Measurements from ENCODE around the gene CCM2L.

CCM2L gene

DNA sequence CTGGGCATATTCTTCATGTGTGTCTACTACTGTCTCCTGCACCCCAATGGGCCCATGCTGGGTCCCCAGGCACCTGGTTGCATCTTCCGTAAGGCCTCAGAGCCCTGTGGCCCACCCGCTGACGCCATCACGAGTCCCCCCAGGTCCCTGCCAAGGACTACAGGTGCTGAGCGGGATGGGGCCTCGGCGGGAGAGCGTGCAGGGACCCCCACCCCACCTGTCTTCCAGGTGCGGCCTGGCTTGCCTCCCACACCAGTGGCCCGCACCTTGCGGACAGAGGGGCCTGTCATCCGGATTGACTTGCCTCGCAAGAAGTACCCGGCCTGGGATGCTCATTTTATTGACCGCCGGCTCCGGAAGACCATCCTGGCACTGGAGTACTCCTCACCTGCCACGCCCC lies 13.2 kb upstream of the CCM2L start:
- DNase-seq = no peak

DNA sequence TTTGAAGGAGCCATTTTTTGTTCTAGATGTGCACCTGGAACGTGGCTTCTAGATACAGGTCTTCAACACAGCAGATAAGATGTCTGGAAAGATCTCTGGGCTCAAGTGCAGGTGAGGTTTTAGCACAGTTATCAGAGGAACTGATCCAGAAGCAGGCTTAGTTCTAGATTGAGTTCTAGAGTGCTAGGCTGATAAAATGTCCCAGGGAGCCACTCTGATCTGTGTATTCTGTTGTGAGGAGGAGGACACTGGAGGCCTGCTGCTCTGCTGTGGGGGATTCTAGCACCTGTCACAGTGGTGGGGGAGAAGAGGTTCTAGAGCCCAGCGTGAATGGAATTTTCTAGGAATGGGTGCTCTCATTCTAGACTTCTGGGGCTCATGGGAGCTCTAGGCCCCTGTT lies 12.0 kb upstream of the CCM2L start:
- no peak for DNase-seq

DNA sequence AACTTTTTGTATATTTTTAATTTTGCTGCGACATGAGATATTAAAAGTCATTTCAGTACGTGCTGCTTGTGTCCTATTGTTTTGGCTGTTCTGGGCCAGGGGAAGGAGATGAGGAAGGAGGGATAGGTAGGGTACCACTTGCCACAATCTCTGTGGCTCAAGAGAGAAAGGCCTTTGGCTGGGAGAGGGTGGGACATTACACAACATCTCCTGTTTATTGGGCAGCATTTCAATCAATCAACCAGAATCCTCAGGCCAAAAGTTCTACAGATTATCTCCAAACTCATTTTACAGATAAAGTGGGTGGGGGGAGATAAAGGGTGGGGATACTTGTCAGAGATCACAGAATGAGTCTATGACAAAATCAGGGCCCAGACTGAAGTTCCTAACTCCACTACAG lies 6.9 kb upstream of the CCM2L start:
- DNase-seq = no peak

DNA sequence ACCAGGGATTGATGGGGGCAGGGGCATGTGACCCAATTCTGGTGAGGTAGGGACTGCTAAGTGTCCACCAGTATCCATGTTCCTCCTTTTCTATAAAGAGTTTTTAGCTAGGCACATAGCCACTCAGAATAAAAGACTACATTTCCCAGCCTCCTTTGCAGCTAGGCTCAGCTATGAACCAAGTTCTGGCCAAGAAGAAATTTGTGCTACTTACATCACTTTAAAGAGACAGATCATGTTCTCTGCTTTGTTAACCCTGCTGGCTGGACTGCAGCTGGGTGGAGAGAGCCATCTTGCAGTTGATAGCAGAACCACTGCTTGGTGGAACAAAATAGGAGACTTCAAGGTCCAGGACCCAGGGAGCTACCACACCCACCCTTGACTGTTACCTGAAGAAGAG lies 5.3 kb upstream of the CCM2L start:
- DNase-seq = no peak

DNA sequence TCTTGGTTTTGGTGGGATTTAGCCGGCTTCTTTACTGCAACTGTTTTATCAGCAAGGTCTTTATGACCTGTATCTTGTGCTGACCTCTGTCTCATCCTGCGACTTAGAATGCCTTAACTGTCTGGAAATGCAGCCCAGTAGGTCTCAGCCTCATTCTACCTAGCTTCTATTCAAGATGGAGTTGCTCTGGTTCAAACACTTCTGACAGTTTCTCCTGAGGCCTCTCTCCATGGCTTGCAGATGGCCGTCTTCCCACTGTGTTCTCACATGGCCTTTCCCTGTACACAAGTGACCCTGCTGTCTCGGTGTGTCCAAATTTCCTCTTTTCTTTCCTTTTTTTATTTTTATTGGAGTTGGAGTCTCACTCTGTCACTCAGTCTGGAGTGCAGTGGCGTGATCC lies 4.2 kb upstream of the CCM2L start:
- no peak for DNase-seq

DNA sequence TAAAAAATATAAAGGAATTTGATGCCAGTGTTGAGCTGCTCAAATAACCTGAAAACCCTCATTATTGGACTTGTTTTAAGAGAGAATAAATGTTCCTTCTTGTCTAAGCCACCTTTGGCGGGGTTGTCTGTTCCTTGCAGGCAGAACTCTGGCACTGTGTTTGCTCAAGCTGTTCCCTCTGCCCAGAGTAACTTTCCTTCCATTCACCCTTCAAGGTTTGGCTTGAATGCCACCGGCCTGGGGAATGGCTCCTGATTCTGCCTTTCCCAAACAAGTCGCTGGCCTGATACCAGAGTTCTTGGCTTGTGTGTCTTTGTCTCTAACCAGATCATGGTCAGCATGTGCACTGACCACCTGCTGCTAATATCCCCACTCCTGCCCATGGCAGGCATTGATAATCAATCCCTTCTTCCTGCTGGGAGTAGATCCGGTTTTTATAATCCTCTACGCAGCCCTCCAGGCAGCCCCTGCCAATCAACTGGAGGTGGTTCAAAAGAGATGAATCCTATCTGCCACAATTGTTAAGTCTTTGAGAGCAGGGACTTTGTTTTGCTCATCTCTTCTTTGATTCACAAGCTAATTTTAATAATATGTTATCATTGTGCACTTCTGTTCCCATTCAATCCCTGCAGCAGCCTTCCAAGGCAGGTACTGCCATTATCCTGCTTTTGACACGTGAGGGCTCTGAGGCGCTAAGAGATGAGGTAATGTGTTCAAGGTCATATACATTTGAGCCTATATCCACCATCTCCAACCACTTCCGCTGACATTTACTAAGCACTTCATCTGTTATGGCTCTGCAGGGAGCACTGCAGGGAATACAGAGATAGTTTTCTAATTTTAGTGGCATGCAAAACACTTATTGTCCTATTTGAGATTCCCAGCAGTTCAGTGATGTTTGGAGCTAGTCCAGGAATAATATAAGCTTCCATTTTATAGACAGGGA lies 3.1 kb upstream of the CCM2L start:
- DNase-seq = no peak

DNA sequence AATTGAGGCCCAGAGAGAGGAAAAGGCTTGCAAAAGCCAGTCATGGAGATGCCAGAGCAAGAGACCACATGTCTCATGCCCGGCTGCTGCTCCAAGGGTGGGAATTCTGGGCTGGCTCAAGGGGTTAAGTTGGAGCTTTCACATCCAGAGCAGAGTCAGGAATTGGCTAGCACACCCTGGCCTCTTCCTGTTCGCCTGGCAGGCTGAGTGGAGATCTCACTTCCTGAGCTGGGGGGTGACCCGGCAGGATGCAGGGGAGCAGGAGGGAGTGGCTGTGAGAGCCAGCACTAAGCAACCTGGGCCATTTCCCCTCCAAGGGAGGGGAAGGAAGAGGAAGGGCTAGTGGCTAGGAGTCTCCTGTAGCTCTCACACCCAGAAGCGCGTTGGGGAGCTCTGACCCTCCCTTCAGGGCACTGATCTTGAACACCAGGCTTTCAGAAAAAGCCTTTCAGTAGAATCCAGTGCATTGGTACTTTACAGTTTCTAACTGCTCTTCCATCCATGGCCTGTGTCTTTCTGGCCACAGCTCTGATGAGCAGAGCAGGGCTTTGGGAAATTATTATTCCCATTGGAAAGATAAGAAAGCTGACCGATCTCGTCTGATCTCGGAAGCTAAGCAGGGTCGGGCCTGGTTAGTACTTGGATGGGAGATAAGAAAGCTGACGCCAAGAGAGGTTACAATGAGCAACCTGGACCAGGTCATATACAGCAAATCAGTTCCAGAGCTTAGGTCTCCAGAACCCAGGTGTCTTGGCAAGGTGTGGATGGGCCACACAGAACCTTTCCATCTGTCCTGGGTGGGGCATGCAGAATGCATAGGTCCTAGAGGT lies 2.2 kb upstream of the CCM2L start:
- no peak for DNase-seq

DNA sequence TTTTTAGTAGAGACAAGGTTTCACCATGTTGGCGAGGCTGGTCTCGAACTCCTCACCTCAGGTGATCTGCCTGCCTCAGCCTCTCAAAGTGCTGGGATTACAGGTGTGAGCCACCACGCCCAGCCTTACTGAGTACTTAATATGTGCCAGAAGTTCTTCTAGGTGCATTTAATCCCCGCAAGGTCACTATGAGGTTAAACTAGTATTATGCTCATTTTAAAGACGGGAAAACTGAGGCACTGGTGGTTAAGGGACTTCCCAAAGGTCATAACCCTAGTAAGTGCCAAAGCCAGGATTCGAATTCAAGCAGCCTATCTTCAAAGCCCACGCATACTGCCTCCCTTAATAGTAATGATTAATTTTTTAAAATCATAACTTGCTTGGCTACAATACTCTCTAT lies 674 bp upstream of the CCM2L start:
- DNase-seq = no peak

DNA sequence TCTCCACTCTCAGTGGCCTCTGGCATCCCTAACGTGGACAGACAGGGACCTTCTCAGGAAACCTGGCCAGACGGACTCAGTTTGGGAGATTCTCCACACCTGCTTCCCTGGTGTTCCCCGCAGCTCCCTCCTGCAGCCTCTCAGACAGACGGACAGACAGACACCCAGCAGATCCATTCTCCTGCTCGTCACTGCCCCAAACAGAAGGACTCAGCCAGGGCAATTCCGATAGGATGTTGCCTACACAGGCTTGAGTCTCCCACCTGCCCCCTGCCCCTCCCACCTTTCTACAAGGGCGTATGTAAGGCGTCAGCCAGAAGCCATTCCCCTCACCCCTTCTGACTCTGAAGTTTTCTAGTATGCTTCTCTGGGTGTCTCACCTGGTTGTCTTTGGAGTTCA lies 428 bp downstream of the CCM2L start:
- no peak for DNase-seq

DNA sequence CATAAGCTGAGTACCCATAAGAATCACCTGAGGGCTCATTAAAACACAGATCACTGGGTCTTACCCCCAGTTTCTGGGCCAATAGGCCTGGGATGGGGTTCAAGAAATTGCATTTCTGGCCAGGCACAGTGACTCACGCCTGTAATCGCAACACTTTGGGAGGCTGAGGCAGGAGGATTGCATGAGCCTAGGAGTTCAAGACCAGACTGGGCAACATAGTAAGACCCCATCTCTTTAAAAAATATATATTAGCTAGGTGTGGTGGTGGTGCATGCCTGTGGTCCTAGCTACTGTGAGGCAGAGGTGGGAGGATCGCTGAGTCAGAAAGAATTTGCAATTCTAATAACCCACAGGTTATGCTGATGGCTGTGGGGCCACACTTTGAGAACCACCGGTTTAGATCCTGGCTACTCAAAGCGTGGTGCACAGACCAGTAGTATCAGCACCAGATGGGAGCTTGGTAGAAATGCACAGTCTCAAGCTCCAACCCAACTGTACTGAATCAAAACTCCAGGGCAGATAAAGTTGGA lies 2.0 kb downstream of the CCM2L start:
- no peak for DNase-seq

DNA sequence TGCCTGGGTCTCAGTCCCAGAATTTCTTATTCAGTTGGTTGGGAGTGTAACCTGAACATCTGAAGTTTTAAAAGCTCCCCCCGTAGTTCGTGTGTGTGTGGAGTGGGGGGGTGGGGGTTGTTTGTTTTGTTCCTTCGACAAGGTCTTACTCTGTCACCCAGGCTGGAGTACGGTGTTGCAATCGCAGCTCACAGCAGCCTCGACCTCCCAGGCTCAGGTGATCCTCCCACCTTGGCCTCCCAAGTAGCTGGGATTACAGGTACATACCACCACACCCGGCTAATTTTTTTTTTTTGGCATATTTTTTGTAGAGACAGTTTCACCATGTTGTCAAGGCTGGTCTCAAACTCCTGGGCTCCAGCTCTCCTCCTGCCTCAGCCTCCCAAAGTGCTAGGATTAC lies 3.1 kb downstream of the CCM2L start:
- DNase-seq = no peak

DNA sequence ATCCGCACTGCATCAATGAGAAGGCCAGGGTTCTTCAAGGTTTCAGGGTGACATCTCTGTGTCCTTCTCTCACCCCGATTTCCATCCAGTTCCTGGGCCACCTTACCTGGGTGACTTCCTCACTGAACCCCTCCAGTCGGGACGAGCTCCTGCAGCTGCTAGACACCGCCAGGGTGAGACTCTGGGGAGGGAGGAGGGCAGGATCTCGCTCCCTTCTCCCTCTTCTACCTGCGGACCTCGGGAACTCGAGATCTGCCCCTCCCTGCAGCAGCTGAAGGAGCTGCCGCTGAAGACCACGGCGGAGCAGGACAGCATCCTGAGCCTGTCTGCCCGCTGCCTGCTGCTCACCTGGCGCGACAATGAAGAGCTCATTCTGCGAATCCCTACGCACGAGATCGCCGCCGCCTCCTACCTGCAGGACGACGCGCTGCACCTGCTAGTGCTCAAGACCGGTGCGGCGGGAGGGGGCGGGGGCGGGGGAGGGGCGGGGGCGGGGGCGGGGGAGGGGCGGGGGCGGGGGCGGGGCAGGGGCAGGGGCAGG lies 7.5 kb downstream of the CCM2L start:
- peak; percentile 42 for DNase-seq

DNA sequence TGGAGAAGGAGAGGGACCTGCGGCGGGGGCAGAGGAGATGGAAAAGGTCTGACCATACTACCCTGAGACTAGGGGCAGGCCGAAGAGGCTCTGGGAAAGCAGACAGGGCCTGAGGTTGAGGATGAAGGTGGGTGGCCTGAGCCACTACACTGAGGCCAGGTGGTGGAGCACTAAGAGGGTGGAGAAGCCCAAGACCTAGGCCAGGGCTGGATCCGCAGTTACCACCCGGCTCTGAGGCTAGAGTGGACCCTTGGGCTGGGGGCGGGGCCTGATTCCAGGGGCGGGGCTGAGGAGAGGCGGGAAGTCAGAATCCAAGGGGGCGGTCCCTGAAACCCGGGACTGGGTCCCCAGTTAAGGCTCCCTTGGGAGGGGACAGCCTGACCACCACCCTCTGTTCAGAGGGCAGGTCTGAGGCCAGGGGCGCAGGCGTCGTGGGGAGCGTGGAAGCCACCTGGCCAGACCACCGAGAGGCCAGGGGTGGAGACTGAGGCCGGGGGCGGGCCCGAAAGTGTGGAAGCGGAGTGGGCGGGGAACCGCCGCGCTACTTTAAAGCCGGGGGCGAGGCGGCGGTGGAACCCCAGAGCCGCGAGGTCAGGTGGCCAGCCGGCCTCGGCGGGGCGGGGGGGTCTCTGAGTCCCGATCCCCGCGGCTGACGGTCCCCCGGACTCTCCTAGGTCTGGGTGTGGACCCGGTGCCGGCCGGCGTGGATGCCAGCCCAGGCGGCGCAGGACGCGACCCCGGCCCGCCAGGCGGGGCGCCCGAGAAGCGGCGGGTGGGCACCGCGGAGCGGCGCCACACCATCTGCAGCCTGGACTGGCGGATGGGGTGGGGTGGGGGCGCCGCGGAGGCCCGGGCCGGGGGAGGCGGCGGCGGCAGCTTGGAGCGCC lies 8.3 kb downstream of the CCM2L start:
- peak; percentile 33 for DNase-seq

DNA sequence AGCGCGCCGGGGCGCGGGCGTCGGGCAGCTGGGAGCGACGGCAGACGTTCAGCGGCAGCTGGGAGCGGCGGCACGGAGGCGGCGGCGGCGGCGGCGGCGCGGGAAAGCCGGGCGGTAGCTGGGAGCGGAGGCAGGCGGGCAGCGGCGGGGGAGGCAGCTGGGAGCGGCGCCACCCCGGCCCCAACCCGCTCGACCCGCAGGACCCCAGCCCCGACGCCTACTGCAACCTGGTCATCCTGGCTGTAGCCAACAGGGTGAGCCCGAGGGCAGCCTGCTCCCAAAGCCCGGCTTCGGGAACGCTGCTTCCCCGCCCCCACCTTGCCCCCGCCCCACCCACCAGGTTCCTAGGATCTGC lies 8.9 kb downstream of the CCM2L start:
- DNase-seq = no peak

DNA sequence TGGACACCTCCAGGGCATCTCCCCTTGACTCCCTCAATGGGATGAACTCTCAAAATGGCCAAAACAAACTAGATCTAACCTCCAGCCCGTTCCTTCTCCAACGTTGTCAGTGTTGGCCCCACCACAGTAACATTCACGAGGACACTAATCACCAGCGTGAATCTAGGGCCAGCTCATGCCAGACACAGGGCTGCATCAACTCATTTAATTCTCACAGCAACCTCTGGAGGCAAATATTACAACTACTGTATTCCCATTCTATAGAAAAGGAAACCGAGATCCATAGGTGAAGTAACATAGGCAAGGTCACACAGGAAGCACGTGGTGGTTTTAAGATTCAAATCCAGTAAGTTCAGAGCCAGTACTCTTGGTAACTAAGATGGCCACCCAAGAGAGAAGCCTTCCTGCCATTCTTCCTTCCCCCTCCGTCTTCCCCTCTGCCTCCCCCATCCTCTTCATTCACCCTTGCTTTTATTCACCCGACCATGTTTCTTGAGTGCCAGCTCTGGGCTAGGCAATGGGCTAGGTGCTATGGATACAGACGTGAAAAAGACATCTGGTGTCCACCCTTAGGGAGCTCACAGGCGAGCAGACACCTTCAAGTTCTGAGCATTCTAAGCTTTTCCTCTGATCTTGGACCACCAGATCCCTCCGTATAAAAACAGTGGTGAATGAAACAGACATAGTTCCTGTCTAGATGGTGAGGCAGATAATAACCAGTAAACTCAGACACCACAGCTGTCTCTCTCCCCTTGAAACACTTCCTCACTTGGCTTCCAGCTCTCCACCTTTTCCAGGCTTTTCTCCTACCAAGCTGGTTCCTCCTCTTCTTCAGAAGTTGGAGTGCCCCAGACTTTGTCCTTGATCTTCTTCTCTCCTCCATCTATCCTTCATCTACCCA lies 9.6 kb downstream of the CCM2L start:
- DNase-seq = no peak

DNA sequence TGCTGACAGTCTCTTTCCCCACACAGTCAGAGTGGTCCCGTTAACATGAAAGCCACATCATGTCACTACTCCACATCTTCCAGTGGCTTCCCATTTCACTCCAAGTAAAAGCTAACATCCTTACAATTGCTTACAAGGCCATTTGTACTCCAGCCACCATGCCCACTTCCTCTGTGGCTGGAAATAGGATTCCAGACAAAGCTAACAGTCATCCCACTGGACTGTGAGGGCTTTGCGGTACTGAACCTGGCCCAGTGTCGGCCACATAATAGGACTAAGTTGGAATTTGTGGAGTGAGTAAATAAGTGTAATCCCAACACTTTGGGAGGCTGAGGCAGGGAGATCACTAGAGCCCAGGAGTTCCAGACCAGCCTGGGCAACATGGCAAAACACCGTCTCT lies 10.9 kb downstream of the CCM2L start:
- DNase-seq = no peak

DNA sequence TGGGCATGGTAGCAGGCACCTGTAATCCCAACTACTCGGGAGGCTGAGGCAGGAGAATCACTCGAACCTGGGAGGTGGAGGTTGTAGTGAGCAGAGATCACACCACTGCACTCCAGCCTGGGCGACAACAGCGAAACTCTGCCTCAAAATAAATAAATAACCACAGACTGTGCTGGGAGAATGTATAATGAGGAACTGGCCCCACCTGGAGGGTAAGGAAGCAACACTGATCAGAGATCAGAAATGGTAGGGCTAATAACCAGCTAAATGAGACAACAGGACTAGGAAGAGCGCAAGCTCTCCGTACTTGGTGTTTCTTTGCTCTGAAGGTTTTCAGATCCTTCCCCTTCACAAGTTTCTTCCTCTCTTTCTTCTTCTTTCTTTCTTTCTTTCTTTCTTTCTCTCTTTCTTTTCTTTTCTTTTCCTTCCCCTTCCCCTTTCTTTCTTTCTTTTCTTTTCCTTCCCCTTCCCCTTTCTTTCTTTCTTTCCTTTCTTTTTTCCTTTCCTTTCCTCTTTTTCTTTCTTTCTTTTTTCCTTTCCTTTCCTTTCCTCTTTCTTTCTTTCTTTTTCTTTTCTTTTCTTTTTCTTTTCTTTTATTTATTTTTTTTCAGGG lies 14.6 kb downstream of the CCM2L start:
- DNase-seq = no peak

DNA sequence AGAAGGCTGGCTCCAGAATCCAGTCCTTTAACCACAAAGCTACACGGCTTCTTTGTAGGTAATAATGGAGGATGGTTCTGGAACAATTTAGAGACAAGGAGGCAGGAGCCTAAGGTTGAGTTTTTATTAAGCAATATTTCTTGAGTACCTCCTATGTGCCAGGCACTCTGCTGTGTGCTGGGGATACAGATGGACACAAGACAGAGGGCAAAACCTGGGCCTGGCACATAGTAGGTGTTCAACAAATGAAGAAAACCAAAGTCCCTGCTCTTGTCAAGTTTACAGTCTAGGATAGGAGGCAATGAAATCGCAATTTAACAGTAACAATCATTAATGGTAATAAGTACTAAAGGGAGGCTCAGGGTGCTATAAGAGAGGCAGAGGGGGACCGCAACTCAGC lies 17.4 kb downstream of the CCM2L start:
- DNase-seq = no peak

DNA sequence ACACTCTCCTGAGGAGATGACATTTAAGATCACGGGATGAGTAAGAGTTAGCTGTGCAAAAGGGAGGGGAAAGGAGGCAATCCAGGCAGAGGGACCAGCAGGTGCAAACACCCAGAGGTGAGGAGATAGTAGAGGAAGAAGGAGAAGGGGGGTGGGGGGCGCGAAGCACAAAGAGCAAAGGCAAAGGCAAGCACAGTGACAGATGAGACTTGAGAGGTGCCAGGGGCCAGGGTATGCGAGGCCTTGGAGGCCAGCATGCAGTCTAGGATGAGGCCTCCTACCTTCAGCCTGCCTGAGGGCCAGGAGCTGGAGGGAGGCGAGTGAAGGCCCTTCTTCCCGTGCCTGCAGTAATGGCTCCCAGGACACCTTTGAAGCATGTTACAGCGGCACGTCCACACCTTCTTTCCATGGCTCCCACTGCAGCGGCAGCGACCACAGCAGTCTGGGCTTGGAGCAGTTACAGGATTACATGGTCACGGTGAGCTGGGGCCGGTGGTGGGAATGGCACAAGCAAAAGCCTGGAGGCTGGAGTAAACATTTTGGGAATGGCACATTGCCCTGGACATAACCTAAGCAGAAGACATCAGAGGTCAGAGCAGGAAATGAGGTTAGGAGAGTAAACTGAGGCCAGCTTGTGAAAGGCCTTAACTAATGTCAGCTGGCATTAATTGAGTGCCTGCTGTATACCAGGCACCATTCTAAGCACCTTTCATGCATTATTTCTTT lies 18.6 kb downstream of the CCM2L start:
- no peak for DNase-seq

DNA sequence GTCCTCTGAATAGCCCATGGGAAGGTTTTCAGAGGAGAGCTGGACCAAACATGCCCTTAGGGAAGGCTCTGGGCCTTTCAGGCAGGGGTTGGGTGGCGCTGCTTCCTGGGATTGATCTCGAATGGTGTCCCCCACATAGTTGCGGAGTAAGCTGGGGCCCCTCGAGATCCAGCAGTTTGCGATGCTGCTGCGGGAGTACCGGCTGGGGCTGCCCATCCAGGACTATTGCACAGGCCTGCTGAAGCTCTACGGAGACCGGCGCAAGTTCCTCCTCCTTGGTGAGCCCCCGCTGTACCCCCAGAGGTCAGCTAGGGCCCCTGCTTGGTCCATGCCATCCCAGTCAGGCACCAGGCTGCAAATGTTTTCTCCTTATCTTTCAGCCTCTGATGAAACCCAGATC lies 19.3 kb downstream of the CCM2L start:
- DNase-seq = no peak

Measured in NCI-H2107 (cell line).